Measurements from ENCODE around the gene ALAS1. TPM values are rescaled to one million over a fixed set of nuclear protein-coding genes. Genes with fewer than 3 reads are reported as not detected.

ALAS1 gene
- total and polyA plus RNA-seq, 2 of the 13 experiments (the other 11 are each of a cell fraction or from before 2014, with no cell fraction given): 36.0 to 43.2 TPM

DNA sequence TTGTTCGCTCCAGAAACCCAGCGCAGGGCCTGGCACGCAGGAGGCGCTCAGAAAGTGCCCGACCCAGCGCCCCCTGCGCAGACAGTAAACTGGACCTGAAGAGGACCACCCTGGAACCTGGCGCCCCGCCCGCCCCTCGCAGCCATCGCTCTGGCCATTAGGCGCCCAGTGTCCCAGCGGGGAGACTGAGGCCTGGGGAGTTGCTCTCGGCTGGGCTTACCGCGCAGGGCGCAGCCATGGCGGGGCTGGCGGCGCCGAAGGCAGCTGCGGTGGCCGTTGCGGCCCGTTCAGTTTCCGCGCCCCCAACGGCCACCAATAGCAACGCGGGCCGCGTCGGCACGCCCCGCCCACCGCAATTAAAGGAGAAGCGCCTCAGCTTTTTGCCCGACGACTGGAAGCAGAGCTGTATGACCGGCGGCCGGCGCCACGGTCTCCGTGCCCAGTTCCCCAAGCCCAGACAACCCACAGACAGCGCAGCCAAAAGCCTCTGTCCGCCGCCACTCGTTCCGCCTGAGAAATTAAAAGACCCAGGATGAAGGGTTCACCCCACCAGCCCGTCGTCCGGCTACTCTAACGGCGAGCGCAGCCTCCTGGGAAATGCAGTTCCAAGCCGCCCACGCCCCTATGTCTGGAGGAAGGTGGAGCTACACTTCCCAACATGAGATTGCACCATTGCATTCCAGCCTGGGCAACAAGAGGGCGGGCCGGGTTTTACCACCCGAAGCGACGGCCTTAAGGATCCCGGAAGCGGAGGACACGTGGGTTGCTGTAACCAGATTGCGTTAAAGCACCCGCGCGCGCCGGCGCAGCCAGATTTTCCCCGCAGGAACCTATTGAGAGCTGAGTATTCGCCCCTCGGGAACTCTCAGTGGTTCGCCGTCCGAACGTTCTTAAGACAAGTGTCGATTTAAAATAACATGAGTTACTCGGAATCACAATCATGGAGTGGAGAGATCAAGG, 43.5 kb upstream of the ALAS1 start, which contains the start of gene POC1A (continued):
- TF ChIP-seq SIX1 (CRISPR knock-in tag; IDR thresholded peaks at IDR 0.05; ENCODE audit: borderline replicate concordance) (0 out of 2 replicates have a peak, but pooled peaks have one; percentile 20), POLR2AphosphoS2 (IDR thresholded peaks at IDR 0.05; ENCODE audit: low read depth, low read length) (no peak), ZFP36L2 (CRISPR knock-in tag; IDR thresholded peaks at IDR 0.05) (no peak), ZNF567 (CRISPR knock-in tag; IDR thresholded peaks at IDR 0.05; ENCODE audit: borderline replicate concordance) (0 out of 2 replicates have a peak, but pooled peaks have one; percentile 19), ZNF468 (CRISPR knock-in tag; IDR thresholded peaks at IDR 0.05) (no peak), ZNF558 (CRISPR knock-in tag; IDR thresholded peaks at IDR 0.05; ENCODE audit: borderline replicate concordance) (no peak; the same call in 1 of the 2 replicates), ZNF772 (CRISPR knock-in tag; IDR thresholded peaks at IDR 0.05) (peak; percentile 71; the same call in 1 of the 2 replicates), KLF16 (CRISPR knock-in tag; IDR thresholded peaks at IDR 0.05) (peak in 1 of 2 experiments; percentile 76; a peak in 2 of 4 replicates), ZFX (CRISPR knock-in tag; IDR thresholded peaks at IDR 0.05; ENCODE audit: low read depth) (peak; percentile 78), MIER2 (CRISPR knock-in tag; IDR thresholded peaks at IDR 0.05) (no peak), RFXAP (CRISPR knock-in tag; IDR thresholded peaks at IDR 0.05; ENCODE audit: borderline replicate concordance) (peak; percentile 64; the same call in 1 of the 2 replicates), MED8 (CRISPR knock-in tag; IDR thresholded peaks at IDR 0.05; ENCODE audit: insufficient replicate concordance) (no peak), ZNF484 (CRISPR knock-in tag; IDR thresholded peaks at IDR 0.05; ENCODE audit: borderline replicate concordance, low read depth) (no peak), CHCHD3 (CRISPR knock-in tag; IDR thresholded peaks at IDR 0.05) (0 out of 2 replicates have a peak, but pooled peaks have one; percentile 30), ZNF451 (CRISPR knock-in tag; IDR thresholded peaks at IDR 0.05) (peak; percentile 87; the same call in 1 of the 2 replicates), CAMTA2 (CRISPR knock-in tag; IDR thresholded peaks at IDR 0.05; ENCODE audit: borderline replicate concordance) (peak; percentile 69), RORA (CRISPR knock-in tag; IDR thresholded peaks at IDR 0.05) (no peak), ZSCAN29 (CRISPR knock-in tag; conservative IDR thresholded peaks at IDR 0.05) (0 out of 2 replicates have a peak, but pooled peaks have one; percentile 14), HNRNPLL (IDR thresholded peaks at IDR 0.05; ENCODE audit: low read depth, low read length, poor library complexity, severe bottlenecking) (peak; percentile 92), ZNF615 (CRISPR knock-in tag; IDR thresholded peaks at IDR 0.05; ENCODE audit: borderline replicate concordance) (no peak), IKZF4 (CRISPR knock-in tag; IDR thresholded peaks at IDR 0.05; ENCODE audit: borderline replicate concordance, low read depth, not compliant biosample characterization) (no peak), POGZ (CRISPR knock-in tag; IDR thresholded peaks at IDR 0.05) (peak; percentile 60), ZNF546 (CRISPR knock-in tag; conservative IDR thresholded peaks at IDR 0.05) (no peak), SRY (CRISPR knock-in tag; IDR thresholded peaks at IDR 0.05) (0 out of 2 replicates have a peak, but pooled peaks have one; percentile 51)
- TF ChIP-seq, protein P1, sequence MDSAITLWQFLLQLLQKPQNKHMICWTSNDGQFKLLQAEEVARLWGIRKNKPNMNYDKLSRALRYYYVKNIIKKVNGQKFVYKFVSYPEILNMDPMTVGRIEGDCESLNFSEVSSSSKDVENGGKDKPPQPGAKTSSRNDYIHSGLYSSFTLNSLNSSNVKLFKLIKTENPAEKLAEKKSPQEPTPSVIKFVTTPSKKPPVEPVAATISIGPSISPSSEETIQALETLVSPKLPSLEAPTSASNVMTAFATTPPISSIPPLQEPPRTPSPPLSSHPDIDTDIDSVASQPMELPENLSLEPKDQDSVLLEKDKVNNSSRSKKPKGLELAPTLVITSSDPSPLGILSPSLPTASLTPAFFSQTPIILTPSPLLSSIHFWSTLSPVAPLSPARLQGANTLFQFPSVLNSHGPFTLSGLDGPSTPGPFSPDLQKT (CRISPR knock-in tag; IDR thresholded peaks at IDR 0.05; ENCODE audit: borderline replicate concordance): no peak
- TF ChIP-seq, protein P2, sequence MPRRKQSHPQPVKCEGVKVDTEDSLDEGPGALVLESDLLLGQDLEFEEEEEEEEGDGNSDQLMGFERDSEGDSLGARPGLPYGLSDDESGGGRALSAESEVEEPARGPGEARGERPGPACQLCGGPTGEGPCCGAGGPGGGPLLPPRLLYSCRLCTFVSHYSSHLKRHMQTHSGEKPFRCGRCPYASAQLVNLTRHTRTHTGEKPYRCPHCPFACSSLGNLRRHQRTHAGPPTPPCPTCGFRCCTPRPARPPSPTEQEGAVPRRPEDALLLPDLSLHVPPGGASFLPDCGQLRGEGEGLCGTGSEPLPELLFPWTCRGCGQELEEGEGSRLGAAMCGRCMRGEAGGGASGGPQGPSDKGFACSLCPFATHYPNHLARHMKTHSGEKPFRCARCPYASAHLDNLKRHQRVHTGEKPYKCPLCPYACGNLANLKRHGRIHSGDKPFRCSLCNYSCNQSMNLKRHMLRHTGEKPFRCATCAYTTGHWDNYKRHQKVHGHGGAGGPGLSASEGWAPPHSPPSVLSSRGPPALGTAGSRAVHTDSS (CRISPR knock-in tag; conservative IDR thresholded peaks at IDR 0.05): no peak

Data from HepG2 (cell line).